SK-N-SH (cell line): ENCODE data around the gene CLEC6A. TPM values are rescaled to one million over a fixed set of nuclear protein-coding genes. Genes with fewer than 3 reads are reported as not detected.

Experiments
- CTCF ChIA-PET: fragments of 300-600, 350-600 bp; formaldehyde crosslinking; extraction: SDS; loops from one replicate; lab custom pipeline; 2021; lab: Yijun Ruan, JAX
- POLR2A ChIA-PET: fragments of 350-600 bp; sonication (Branson Sonifier 250); formaldehyde crosslinking; extraction: SDS; loops from one replicate; lab custom pipeline; 2020; ENCODE audit warnings: antibody characterized with exemption, inconsistent platforms; lab: Yijun Ruan, JAX
- DNase-seq: peaks from one replicate; pipeline ENCODE4 v3.0.0; 2012
- H2AFZ ChIP-seq: fragments of 200-600 bp; sonication (generic); 2 replicates; pipeline ENCODE4 v1.8.1; 2016; ENCODE audit warnings: antibody characterized with exemption, mild to moderate bottlenecking, low read depth
- H3F3A ChIP-seq: fragments of 200-600 bp; sonication (generic); replicated peaks from 2 replicates; pipeline ENCODE3; 2016; ENCODE audit warnings: antibody characterized with exemption, mild to moderate bottlenecking; ENCODE audit not compliant: insufficient read depth
- H3K27ac ChIP-seq, 2 experiments: fragments of 200-500 bp in 1 of 2; fragments of 200-600 bp in 1 of 2; sonication (Bioruptor generic) in 1 of 2; sonication (generic), shearing (Covaris generic) in 1 of 2; 2 replicates each; pipeline versions ENCODE4 v1.5.1 to v1.6.1; 2014 to 2016; ENCODE audit warnings: low read depth in 2 of 2, inconsistent platforms in 1 of 2, low read length in 1 of 2, mild to moderate bottlenecking in 1 of 2, mixed read lengths in 1 of 2
- H3K27me3 ChIP-seq: fragments of 200-600 bp; sonication (generic), shearing (Covaris generic); 2 replicates; pipeline ENCODE4 v1.6.1; 2016; ENCODE audit warnings: mixed run types; ENCODE audit not compliant: insufficient read depth
- H3K36me3 ChIP-seq, 2 experiments: fragments of 200-500 bp in 1 of 2; fragments of 200-600 bp in 1 of 2; sonication (Bioruptor generic) in 1 of 2; sonication (generic) in 1 of 2; replicated peaks in 1 of 2; 2 replicates each; pipeline versions ENCODE3 to v1.5.1; 2014 to 2016; ENCODE audit warnings: low read length in 1 of 2, mild to moderate bottlenecking in 1 of 2; ENCODE audit not compliant: insufficient read depth in 2 of 2, control insufficient read depth in 1 of 2
- H3K4me1 ChIP-seq, 2 experiments: fragments of 200-500 bp in 1 of 2; fragments of 200-600 bp in 1 of 2; sonication (Bioruptor generic) in 1 of 2; sonication (generic), shearing (Covaris generic) in 1 of 2; 2 replicates each; pipeline versions ENCODE4 v1.5.1 to v1.6.1; 2014 to 2016; ENCODE audit warnings: low read depth in 1 of 2, low read length in 1 of 2, mixed run types in 1 of 2; ENCODE audit not compliant: insufficient read depth in 2 of 2, control insufficient read depth in 1 of 2
- H3K4me2 ChIP-seq: fragments of 200-600 bp; sonication (generic), shearing (Covaris generic); 2 replicates; pipeline ENCODE4 v1.6.1; 2017; ENCODE audit warnings: mixed run types
- H3K4me3 ChIP-seq, 2 experiments: fragments of 200-500 bp in 1 of 2; fragments of 200-600 bp in 1 of 2; sonication (Bioruptor generic) in 1 of 2; sonication (generic), shearing (Covaris generic) in 1 of 2; 2 replicates each; pipeline versions ENCODE4 v1.5.1 to v1.8.1; 2014 to 2016; ENCODE audit warnings: low read depth in 2 of 2, inconsistent platforms in 1 of 2, low read length in 1 of 2, mild to moderate bottlenecking in 1 of 2, mixed read lengths in 1 of 2, moderate library complexity in 1 of 2
- H3K79me2 ChIP-seq: fragments of 200-600 bp; sonication (generic); 2 replicates; pipeline ENCODE4 v1.8.1; 2017; ENCODE audit warnings: mild to moderate bottlenecking; ENCODE audit not compliant: insufficient read depth
- H3K9ac ChIP-seq: fragments of 200-600 bp; sonication (generic); 2 replicates; pipeline ENCODE4 v1.6.1; 2017; ENCODE audit warnings: mixed run types
- H3K9me2 ChIP-seq: fragments of 200-600 bp; sonication (generic); 2 replicates; pipeline ENCODE4 v1.6.1; 2017; ENCODE audit warnings: mixed run types
- H3K9me3 ChIP-seq: fragments of 200-600 bp; sonication (generic); 2 replicates; pipeline ENCODE4 v1.6.1; 2017; ENCODE audit warnings: mixed run types, mild to moderate bottlenecking, moderate library complexity
- H4K20me1 ChIP-seq: fragments of 200-600 bp; sonication (generic); 2 replicates; pipeline ENCODE4 v1.6.1; 2017; ENCODE audit warnings: mild to moderate bottlenecking, mixed run types; ENCODE audit not compliant: insufficient read depth
- CHD2 ChIP-seq: fragments of 150-350 bp; IDR thresholded peaks from 2 replicates; pipeline ENCODE4 v1.6.1; 2018; ENCODE audit warnings: low read length; ENCODE audit not compliant: partially characterized antibody
- CTCF ChIP-seq: fragments of 200-600 bp; sonication (generic); IDR thresholded peaks from 2 replicates; pipeline ENCODE4 v1.6.1; 2017; ENCODE audit warnings: antibody characterized with exemption, mild to moderate bottlenecking, moderate library complexity
- ELF1 ChIP-seq: IDR thresholded peaks from 2 replicates; pipeline ENCODE4 v1.4.0; 2012
- EP300 ChIP-seq, 2 experiments: IDR thresholded peaks; 2 replicates each; pipeline versions ENCODE4 v1.4.0 to v1.6.1; 2012; ENCODE audit warnings: borderline replicate concordance in 1 of 2, low read depth in 1 of 2, low read length in 1 of 2
- EZH2phosphoT487 ChIP-seq: fragments of 200-600 bp; sonication (generic); IDR thresholded peaks from 2 replicates; pipeline ENCODE4 v1.6.1; 2017; ENCODE audit warnings: low read depth, mixed run types, mild to moderate bottlenecking, antibody characterized with exemption, moderate library complexity, borderline replicate concordance
- FOXJ3 ChIP-seq: sonication (generic); formaldehyde crosslinking; IDR thresholded peaks from 2 replicates; pipeline ENCODE4 v1.5.1; 2020; ENCODE audit warnings: mild to moderate bottlenecking, missing genetic modification reagents
- GABPA ChIP-seq: IDR thresholded peaks from 2 replicates; pipeline ENCODE4 v1.4.0; 2012; ENCODE audit warnings: low read depth, mild to moderate bottlenecking
- GATA2 ChIP-seq: sonication (generic); formaldehyde crosslinking; IDR thresholded peaks from 2 replicates; pipeline ENCODE4 v1.5.0; 2020; ENCODE audit warnings: mild to moderate bottlenecking, missing genetic modification reagents
- IRF3 ChIP-seq: fragments of 150-350 bp; IDR thresholded peaks from 2 replicates; pipeline ENCODE4 v1.6.1; 2016; ENCODE audit warnings: mild to moderate bottlenecking, low read depth, low read length
- MAX ChIP-seq: IDR thresholded peaks from 2 replicates; pipeline ENCODE4 v1.4.0; 2012; ENCODE audit warnings: low read depth
- MXI1 ChIP-seq: IDR thresholded peaks from 2 replicates; pipeline ENCODE4 v1.6.1; 2012; ENCODE audit warnings: mild to moderate bottlenecking, low read depth, low read length, improper control_type of control experiment
- NFIC ChIP-seq: IDR thresholded peaks from 2 replicates; pipeline ENCODE4 v1.4.0; 2012; ENCODE audit warnings: borderline replicate concordance
- POLR2AphosphoS5 ChIP-seq: IDR thresholded peaks from 2 replicates; pipeline ENCODE4 v1.6.1; 2012; ENCODE audit warnings: low read depth, low read length
- RAD21 ChIP-seq: IDR thresholded peaks from 2 replicates; pipeline ENCODE4 v1.6.1; 2012; ENCODE audit warnings: mild to moderate bottlenecking, low read length
- TAF1 ChIP-seq: IDR thresholded peaks from 2 replicates; pipeline ENCODE4 v1.6.1; 2012; ENCODE audit warnings: low read depth, mild to moderate bottlenecking, low read length, moderate library complexity, borderline replicate concordance
- TCF12 ChIP-seq: IDR thresholded peaks from 2 replicates; pipeline ENCODE4 v1.4.0; 2012
- USF1 ChIP-seq: IDR thresholded peaks from 2 replicates; pipeline ENCODE4 v1.4.0; 2012; ENCODE audit warnings: low read depth, borderline replicate concordance
- ZBTB33 ChIP-seq: IDR thresholded peaks from 2 replicates; pipeline ENCODE4 v1.4.0; 2012; ENCODE audit warnings: low read depth, borderline replicate concordance
- WGBS: methylation state at CpG from one replicate; pipeline ENCODE4 v1.1.6; 2017; ENCODE audit warnings: low lambda C conversion rate; 5-methylcytosine and 5-hydroxymethylcytosine counted together
- polyA plus RNA-seq, 3 experiments: library from polyadenylated mRNA; depleted of rRNA; stranded (reverse); fragments of >200 nt; gene quantifications; 2 replicates each; pipeline ENCODE4 v1.2.3, GENCODE V29; 2012

The CLEC6A gene
- polyA plus RNA-seq, 1 of the 3 experiments (the other 2 are of a cell fraction): not detected

GRCh38 chr12:8465301-8465996 is 9.7 kb downstream of the CLEC6A start:
- TF ChIP-seq GATA2 (CRISPR knock-in tag) (no peak), TAF1 (no peak), ZBTB33 (no peak), EZH2phosphoT487 (no peak), TCF12 (no peak), GABPA (no peak), CHD2 (no peak), RAD21 (no peak), IRF3 (no peak), EP300 (IDR thresholded peaks at IDR 0.05; ENCODE audit: borderline replicate concordance in 1 of 2, low read depth in 1 of 2, low read length in 1 of 2) (no peak), CTCF (no peak), ELF1 (no peak), MAX (no peak), FOXJ3 (CRISPR knock-in tag) (no peak), POLR2AphosphoS5 (no peak), NFIC (no peak), MXI1 (no peak), USF1 (no peak)
- no peak overlapping the region for H3K27ac ChIP-seq
- no peaks in the 10 kb centered on the region for H3F3A ChIP-seq
- no peaks in the 10 kb centered on the region for H3K9me2 ChIP-seq
- ChIA-PET CTCF (no interaction called here), POLR2A (no interaction called here)
- no peaks in the 10 kb centered on the region for H3K4me1 ChIP-seq
- no peak overlapping the region for H3K4me3 ChIP-seq
- H3K9ac ChIP-seq: no peak overlapping the region
- no peak overlapping the region for H3K4me2 ChIP-seq
- DNase-seq: no peak
- no peaks in the 10 kb centered on the region for H3K36me3 ChIP-seq
- H2AFZ ChIP-seq: no peak overlapping the region
- H3K27me3 ChIP-seq: no peaks in the 10 kb centered on the region
- H4K20me1 ChIP-seq: no peaks in the 10 kb centered on the region
- H3K9me3 ChIP-seq: no peaks in the 10 kb centered on the region
- H3K79me2 ChIP-seq: no peaks in the 10 kb centered on the region
- WGBS: 0% methylated on average over 2 of the region's 2 CpGs
